Measurements from ENCODE around the gene TRAP1.

DNA sequence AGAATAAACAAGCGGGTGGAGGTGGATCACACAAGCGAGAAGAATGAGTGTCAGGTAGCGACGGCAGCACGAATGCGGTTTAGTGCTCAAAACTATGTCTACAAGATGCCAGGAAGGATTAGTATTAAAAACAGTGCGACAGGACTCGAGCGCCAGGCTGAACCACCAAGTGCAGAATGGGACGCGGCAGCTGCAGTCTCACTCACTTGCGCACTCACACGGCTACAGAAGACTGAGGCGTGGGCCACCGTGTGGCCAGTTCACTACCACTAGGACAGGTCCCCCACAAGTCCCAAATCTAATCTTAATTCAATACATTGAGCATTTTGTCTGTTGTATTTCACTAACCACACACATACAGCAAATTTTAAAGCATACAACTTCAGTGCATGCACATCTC lies 35.7 kb upstream of the TRAP1 start:
- TF ChIP-seq, protein P1, sequence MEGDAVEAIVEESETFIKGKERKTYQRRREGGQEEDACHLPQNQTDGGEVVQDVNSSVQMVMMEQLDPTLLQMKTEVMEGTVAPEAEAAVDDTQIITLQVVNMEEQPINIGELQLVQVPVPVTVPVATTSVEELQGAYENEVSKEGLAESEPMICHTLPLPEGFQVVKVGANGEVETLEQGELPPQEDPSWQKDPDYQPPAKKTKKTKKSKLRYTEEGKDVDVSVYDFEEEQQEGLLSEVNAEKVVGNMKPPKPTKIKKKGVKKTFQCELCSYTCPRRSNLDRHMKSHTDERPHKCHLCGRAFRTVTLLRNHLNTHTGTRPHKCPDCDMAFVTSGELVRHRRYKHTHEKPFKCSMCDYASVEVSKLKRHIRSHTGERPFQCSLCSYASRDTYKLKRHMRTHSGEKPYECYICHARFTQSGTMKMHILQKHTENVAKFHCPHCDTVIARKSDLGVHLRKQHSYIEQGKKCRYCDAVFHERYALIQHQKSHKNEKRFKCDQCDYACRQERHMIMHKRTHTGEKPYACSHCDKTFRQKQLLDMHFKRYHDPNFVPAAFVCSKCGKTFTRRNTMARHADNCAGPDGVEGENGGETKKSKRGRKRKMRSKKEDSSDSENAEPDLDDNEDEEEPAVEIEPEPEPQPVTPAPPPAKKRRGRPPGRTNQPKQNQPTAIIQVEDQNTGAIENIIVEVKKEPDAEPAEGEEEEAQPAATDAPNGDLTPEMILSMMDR (IDR thresholded peaks at IDR 0.05), result no peak
- no peak for TF ChIP-seq POLR2A (IDR thresholded peaks at IDR 0.05)

All from ovary (tissue), 3 donors.